T47D (cell line): ENCODE measurements around the gene C16orf86.

Experiments
- DNase-seq, 2 experiments: peaks; one replicate each; pipeline versions ENCODE4 v3.0.0 to v3.0.0-alpha.2; 2011 to 2012; ENCODE audit warnings: low read depth in 1 of 2, low spot score in 1 of 2
- JUND ChIP-seq: IDR thresholded peaks from 2 replicates; pipeline ENCODE4 v1.6.1; 2012; ENCODE audit warnings: low read depth
- in situ Hi-C: cut with HindIII; loops from 2 replicates; pipeline ENCODE4 v1.10.0; 2016; ENCODE audit warnings: low sequenced_read_pairs, low pct_unique_long_range_greater_than_20kb

Gene C16orf86

GRCh38 chr16:67699265-67699664, 32.7 kb downstream of the C16orf86 start:
- DNase-seq = no peak
- TF ChIP-seq JUND = no peak
- in situ Hi-C loops = no loop called here

- TF ChIP-seq JUND = no peak
- DNase-seq = no peak
- in situ Hi-C loops = no loop called here
Observed at GRCh38 chr16:67701420-67701819, 34.8 kb downstream of the C16orf86 start.

DNA sequence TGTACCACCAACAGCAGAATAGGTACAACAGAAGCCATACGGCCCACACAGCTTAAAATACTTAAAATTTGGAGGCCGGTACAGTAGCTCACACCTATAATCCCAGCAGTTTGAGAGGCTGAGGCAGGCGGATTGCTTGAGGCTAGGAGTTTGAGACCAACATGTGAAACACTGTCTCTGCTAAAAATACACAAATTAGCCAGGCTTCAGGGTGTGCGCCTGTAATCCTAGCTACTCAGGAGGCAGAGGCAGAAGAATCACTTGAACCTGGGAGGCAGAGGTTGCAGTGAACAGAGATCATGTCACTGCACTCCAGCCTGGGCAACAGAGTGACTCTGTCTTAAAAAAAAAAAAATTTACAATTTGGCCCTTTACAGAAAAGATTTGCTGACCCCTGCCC, 35.5 kb downstream of the C16orf86 start:
- in situ Hi-C loops = no loop called here
- no peak for TF ChIP-seq JUND
- no peak for DNase-seq

DNA sequence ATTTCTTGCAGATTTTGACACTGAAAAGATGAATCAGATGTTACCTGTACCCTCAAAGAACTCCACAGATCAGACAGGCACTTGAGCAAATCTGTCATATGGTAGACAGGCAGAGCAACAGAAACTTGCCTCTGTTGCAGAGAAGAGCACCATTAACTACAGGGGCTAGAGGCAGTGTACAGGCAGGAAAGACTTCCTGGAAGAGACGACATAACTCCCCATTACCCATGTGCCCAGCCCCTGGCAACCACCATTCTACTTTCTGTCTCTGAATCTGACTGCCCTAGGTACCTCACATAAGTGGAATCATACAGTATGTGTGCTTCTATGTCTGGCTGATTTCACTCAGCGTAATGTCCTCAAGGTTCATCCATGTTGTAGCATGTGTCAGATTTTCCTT, 37.0 kb downstream of the C16orf86 start:
- DNase-seq = no peak
- no peak for TF ChIP-seq JUND
- in situ Hi-C loops = no loop called here

DNA sequence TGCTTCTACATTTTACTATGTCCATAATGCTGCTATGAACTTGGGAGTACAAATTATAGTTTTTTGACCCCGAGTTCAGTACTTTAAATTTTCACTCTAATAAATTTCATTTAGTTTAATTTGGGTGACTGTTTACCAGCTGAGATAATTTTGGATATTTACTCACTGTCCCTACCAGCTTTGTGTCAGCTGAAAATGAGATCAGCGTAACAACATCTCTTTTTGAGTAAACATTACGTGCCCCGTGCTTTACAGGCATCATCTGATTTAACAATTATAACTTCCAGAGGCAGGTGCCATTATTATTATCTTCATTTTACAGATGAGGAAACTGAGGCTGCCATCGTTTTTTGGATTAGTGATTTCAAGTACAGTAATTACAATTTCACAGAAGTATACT, 37.5 kb downstream of the C16orf86 start:
- DNase-seq = no peak
- TF ChIP-seq JUND = no peak
- in situ Hi-C loops = no loop called here

DNA sequence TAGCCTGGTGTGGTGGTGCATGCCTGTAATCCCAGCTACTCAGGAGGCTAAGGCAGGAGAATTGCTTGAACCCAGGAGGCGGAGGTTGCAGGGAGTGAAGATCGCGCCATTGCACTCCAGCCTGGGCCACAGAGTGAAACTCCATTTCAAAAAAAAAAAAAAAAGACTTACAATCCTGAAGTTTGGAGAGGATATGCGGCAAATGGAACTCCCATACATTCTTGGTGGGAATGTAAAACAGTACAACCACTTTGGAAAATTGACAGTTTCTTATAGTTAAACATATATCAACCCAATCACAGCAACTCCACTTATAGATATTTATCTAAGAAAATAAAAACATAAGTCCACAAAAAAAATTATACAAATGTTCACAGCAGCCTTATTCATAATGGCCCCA, 40.6 kb downstream of the C16orf86 start:
- no peak for TF ChIP-seq JUND
- in situ Hi-C loops = no loop called here

DNA sequence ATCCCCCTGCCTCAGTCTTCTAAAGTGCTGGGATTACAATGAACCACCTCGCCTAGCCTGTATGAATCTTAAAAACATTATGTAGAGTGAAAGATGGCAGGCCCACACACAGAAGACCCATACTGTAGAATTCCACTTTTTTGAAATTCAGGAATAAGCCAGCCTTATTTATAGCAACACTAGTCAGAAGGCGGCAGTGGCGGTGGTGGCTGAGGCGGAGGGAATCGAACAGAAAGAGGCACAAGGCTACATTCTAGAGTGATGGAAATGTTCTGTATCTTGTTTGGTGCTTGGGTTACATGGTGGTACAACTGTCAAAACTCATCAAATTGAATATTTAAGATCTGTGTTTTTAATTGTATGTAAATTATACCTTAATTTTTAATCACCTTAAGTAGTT, 41.2 kb downstream of the C16orf86 start:
- in situ Hi-C loops = no loop called here
- no peak for TF ChIP-seq JUND
- no peak for DNase-seq

More for the DNA sequence above, 40.6 kb downstream of the C16orf86 start:
- no peak for DNase-seq

DNA sequence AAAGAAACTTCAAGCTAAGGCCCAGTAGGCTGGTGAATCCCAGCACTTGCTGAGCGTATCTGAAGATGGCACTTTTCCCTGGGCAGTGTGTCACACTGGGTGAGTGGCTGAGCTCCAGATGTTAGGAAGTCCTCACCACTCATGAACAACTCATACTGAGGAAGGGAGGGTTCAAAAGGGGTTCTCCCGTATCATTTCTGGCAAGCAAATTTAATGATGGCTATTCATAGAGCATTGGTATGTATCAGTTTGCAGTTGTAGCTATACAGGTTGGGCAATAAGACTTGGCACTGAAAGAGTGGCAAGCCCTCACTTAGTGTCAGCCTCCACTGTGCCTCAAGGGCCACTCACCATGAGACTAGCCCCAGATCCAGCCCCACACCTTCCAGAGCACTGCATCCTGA, 41.8 kb downstream of the C16orf86 start:
- in situ Hi-C loops = no loop called here
- no peak for TF ChIP-seq JUND
- peak in 1 of 2 experiments; percentile 24 for DNase-seq

- no peak for TF ChIP-seq JUND
- in situ Hi-C loops = no loop called here
- no peak for DNase-seq
Observed at GRCh38 chr16:67709050-67709449, 42.4 kb downstream of the C16orf86 start.

DNA sequence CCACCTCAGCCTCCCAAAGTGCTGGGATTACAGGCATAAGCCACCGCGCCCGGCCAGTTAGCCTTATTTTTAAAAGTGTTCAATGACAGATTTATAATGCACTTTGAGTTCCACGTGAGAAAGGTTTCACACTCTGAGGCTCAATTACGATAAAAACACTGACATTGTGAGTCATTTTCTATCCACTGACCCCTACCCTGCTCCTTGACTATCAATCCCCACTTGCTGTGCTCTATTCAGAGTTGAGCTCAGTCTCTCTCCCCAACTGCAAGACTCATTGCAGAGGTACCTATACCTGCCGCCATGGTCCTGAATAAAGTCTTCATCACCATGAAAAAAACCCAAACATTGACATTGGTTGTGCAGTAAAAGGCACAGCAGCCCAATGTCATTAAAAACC, 44.0 kb downstream of the C16orf86 start:
- TF ChIP-seq JUND = no peak
- in situ Hi-C loops = no loop called here
- no peak for DNase-seq

- in situ Hi-C loops = no loop called here
- no peak for TF ChIP-seq JUND
- DNase-seq = no peak
Observed at GRCh38 chr16:67713647-67714273, 47.1 kb downstream of the C16orf86 start.

- in situ Hi-C loops = no loop called here
- TF ChIP-seq JUND = no peak
- no peak for DNase-seq
Observed at GRCh38 chr16:67714522-67714921, 47.9 kb downstream of the C16orf86 start.

DNA sequence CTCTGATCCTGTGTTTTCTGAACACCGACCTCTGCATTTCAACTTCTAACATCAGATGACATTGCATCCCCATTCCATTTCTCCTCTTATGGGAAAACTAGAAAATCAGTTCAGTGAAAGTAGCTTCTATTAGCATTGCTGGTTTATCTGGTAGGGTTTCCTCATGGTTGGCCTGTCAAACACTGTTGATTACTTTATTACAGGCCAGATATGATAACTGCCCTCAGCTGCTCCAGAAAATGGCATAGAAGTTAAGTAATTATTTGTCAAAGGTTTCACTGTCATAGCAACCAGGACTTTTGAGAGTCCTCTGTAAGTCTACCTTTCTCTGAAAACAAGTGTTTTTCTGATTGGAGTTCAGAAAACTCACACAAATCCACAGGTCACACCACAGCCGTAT, 49.5 kb downstream of the C16orf86 start:
- TF ChIP-seq JUND = no peak
- in situ Hi-C loops = no loop called here
- no peak for DNase-seq
